MCF 10A (cell line): ENCODE data around the gene TUBB2B. TPM values are rescaled to one million over a fixed set of nuclear protein-coding genes. Genes with fewer than 3 reads are reported as not detected.
A peak's percentile ranks its signal among the peaks of the same experiment; 100 is the strongest.

Source experiments
- BruUV-seq: library from RNA; stranded (reverse); fragments of 400-500 nt; replicated peaks from 2 replicates; lab custom pipeline; 2021; lab: Mats Ljungman, UMichigan
- CTCF ChIA-PET: fragments of 300-600 bp; sonication (Branson Sonifier 250); formaldehyde crosslinking; extraction: SDS; loops from one replicate; lab custom pipeline; 2021; ENCODE audit warnings: antibody characterized with exemption, inconsistent platforms; lab: Yijun Ruan, JAX
- POLR2A ChIA-PET: fragments of 300-600, 350-650 bp; sonication (Branson Sonifier 250); formaldehyde crosslinking; extraction: SDS; loops from one replicate; lab custom pipeline; 2020; ENCODE audit warnings: antibody characterized with exemption, inconsistent platforms; lab: Yijun Ruan, JAX
- DNase-seq: peaks from one replicate; pipeline ENCODE4 v3.0.0-alpha.2; 2018; ENCODE audit not compliant: unreplicated experiment
- H3K27ac Mint-ChIP-seq: one replicate; pipeline ENCODE4 v1.8.0; 2022; ENCODE audit warnings: mild to moderate bottlenecking, low read depth, mixed read lengths; ENCODE audit not compliant: unreplicated experiment
- H3K27me3 Mint-ChIP-seq: one replicate; pipeline ENCODE4 v1.8.0; 2022; ENCODE audit warnings: mixed read lengths; ENCODE audit not compliant: insufficient read depth, unreplicated experiment
- H3K36me3 Mint-ChIP-seq: one replicate; pipeline ENCODE4 v1.8.0; 2022; ENCODE audit warnings: mild to moderate bottlenecking, moderate library complexity, mixed read lengths; ENCODE audit not compliant: insufficient read depth, unreplicated experiment
- H3K4me1 Mint-ChIP-seq: one replicate; pipeline ENCODE4 v1.8.0; 2022; ENCODE audit warnings: mixed read lengths; ENCODE audit not compliant: insufficient read depth, unreplicated experiment
- H3K4me3 Mint-ChIP-seq: one replicate; pipeline ENCODE4 v1.8.0; 2022; ENCODE audit warnings: mild to moderate bottlenecking, moderate library complexity, mixed read lengths; ENCODE audit not compliant: unreplicated experiment
- H3K9me3 Mint-ChIP-seq: one replicate; pipeline ENCODE4 v1.8.0; 2022; ENCODE audit warnings: mixed read lengths; ENCODE audit not compliant: unreplicated experiment
- intact Hi-C: fragments of 100-400 bp; cut with micrococcal nuclease; formaldehyde crosslinking; loops from 2 replicates; pipeline ENCODE4 v1.14.1; 2022
- total RNA-seq: library from RNA; stranded (reverse); gene quantifications from 2 replicates; pipeline ENCODE4 v1.2.3, GENCODE V29; 2022
- TF ChIP-seq, protein P1 (sequence below): fragments of 200-600 bp; IDR thresholded peaks from one replicate; pipeline ENCODE4 v1.8.0; 2022; ENCODE audit warnings: antibody characterized with exemption, mild to moderate bottlenecking; ENCODE audit not compliant: unreplicated experiment

The TUBB2B gene
- total RNA-seq, 1 experiment from 2014 or later: 0.47 TPM

DNA sequence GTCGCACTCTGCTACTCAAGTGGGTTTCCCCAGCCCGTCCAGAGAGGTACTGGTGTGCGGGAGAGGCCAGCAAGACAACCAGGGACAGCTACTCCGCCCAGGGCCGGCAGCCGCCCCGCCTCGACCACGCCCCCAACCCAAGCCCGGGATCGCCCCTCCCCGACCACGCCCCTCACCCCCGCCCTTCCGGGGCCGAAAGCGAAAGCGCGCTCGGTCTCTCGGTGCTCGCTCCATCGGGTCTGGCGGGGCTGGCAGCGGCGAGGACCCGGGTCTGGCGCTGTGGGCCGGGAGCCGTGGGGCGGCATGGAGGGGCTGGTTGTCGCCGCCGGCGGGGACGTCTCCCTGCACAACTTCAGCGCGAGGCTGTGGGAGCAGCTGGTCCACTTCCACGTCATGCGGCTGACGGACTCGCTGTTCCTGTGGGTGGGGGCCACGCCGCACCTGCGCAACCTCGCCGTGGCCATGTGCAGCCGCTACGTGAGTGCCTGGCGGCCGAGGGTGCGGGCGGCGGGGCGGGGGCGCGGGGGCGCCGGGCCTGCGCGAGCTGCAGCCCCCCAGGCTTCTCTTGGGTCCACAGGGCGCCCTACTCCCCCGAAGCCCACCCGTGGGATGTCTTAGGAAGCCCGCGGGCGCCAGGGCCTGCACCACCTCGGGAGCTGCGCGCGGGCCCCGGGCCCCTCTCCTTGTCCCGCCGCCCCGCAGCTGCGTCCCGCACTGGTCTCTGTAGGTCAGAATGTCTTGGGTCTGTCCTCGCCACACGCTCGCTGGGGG, 31.5 kb upstream of the TUBB2B start, which contains the start of gene PSMG4:
Gene PSMG4 (plus strand): TSS at position 228 of the 771 bp plus-strand sequence. CDS start 76 bp downstream, at position 304.
- ChIA-PET CTCF (interaction anchor here (0.6 to 2.3 kb wide), 9 partner anchors 21 to 936 kb away, joined by 3 to 10 read pairs (median 3); partner anchors contain the start of gene TUBB2A), POLR2A (interaction anchor here (0.8 to 3.1 kb wide), 22 partner anchors 8 to 590 kb away, joined by 3 to 19 read pairs (median 4); partner anchors contain the start of genes BPHL, FAM50B, NQO2 and RIPK1)
- H3K36me3 Mint-ChIP-seq: peaks cover 8% of the 10 kb centered on the region
- intact Hi-C loops: no loop called here
- TF ChIP-seq, protein P1, sequence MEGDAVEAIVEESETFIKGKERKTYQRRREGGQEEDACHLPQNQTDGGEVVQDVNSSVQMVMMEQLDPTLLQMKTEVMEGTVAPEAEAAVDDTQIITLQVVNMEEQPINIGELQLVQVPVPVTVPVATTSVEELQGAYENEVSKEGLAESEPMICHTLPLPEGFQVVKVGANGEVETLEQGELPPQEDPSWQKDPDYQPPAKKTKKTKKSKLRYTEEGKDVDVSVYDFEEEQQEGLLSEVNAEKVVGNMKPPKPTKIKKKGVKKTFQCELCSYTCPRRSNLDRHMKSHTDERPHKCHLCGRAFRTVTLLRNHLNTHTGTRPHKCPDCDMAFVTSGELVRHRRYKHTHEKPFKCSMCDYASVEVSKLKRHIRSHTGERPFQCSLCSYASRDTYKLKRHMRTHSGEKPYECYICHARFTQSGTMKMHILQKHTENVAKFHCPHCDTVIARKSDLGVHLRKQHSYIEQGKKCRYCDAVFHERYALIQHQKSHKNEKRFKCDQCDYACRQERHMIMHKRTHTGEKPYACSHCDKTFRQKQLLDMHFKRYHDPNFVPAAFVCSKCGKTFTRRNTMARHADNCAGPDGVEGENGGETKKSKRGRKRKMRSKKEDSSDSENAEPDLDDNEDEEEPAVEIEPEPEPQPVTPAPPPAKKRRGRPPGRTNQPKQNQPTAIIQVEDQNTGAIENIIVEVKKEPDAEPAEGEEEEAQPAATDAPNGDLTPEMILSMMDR: no peak
- H3K4me3 Mint-ChIP-seq: peak within 1 kb of the TSS; percentile 97
- peak within 1 kb of the TSS; percentile 65 for H3K27ac Mint-ChIP-seq
- BruUV-seq: no TSS peak
- H3K9me3 Mint-ChIP-seq: no peaks in the 10 kb centered on the region
- peaks cover 8% of the 10 kb centered on the region for H3K4me1 Mint-ChIP-seq
- DNase-seq: peak; percentile 87
- H3K27me3 Mint-ChIP-seq: no peaks in the 10 kb centered on the region

DNA sequence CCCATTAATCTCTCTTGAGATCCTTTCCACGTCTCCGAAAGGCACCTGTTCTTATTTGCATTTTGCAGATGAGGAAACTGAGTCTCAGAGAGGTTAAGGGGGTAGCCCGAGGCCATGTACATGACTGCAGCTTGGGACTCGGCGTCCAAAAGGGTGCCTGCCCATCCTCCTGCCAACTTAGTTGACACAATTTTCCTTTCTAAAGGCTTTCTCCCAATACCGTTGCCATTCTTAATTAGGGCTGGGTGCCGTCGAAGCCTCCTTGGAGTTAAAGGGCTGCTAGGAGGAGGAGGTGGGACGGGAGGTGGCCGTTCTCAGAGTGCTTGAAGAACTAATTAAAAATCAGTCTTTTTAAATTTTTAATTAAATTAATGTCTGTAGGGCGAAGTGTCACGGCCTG, 30.7 kb upstream of the TUBB2B start:
- Mint-ChIP-seq H3K27me3 (no peaks in the 10 kb centered on the region), H3K4me3 (peak overlapping the region; percentile 97), H3K36me3 (peaks cover under 1% of the 10 kb centered on the region), H3K9me3 (no peaks in the 10 kb centered on the region), H3K4me1 (peaks cover 8% of the 10 kb centered on the region), H3K27ac (no peak overlapping the region)
- no TSS peak for BruUV-seq
- TF ChIP-seq, protein P1: no peak
- POLR2A ChIA-PET: interaction anchor here (1.1 to 3.1 kb wide), 7 partner anchors 10 to 259 kb away, joined by 3 to 19 read pairs (median 9); partner anchors contain the start of gene NQO2
- CTCF ChIA-PET: interaction anchor here (0.6 to 2.3 kb wide), 3 partner anchors 23 to 131 kb away, joined by 3 to 10 read pairs (median 6); no protein-coding TSS in a partner anchor
- no peak for DNase-seq
- intact Hi-C loops: no loop called here

DNA sequence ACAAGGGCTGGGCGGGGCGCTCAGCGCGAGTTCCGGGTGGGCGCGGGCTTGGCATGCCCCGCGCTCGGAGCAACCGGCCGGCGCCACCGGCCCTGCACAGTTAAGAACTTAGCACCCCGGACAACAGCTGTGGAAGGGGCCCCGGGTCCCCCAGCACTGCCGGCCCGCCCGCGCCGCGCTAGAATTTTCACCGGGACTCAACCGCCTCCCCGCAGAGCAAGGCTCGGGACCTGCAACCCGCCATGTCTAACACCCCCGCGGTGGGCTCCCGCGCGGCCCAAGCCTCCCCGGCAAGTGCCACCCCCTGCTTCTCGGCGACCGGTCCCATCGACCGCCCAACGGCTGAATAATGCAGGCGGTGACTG, 26.1 kb upstream of the TUBB2B start:
- ChIA-PET POLR2A (interaction anchor here (1.0 to 3.2 kb wide), 3 partner anchors 9 to 185 kb away, joined by 3 to 34 read pairs (median 15); partner anchors contain the start of gene RIPK1), CTCF (interaction anchor here (0.7 to 5.4 kb wide), 3 partner anchors 18 to 129 kb away, joined by 3 to 64 read pairs (median 3); no protein-coding TSS in a partner anchor)
- no peak for DNase-seq
- BruUV-seq: no TSS peak
- H3K36me3 Mint-ChIP-seq: no peaks in the 10 kb centered on the region
- H3K4me3 Mint-ChIP-seq: no peak overlapping the region
- no peak overlapping the region for H3K27ac Mint-ChIP-seq
- no peaks in the 10 kb centered on the region for H3K9me3 Mint-ChIP-seq
- no peaks in the 10 kb centered on the region for H3K27me3 Mint-ChIP-seq
- peaks cover 24% of the 10 kb centered on the region for H3K4me1 Mint-ChIP-seq
- TF ChIP-seq, protein P1: no peak
- intact Hi-C loops: loop anchor here (2.0 to 5.0 kb wide), 2 partner anchors 96 to 255 kb away; partner anchors contain the start of genes NQO2 and TUBB2A
